Heart left ventricle (tissue), 16 donors: ENCODE results near the gene HCN3. TPM values are rescaled to one million over a fixed set of nuclear protein-coding genes. Genes with fewer than 3 reads are reported as not detected.

Source experiments
- ATAC-seq, 4 donors: fragments of 200-7000 bp; cut with Tn5 transposase; one replicate each; pipeline ENCODE4 v1.9.1; 2020 to 2022; ENCODE audit warnings: moderate library complexity in 4 of 4, mild to moderate bottlenecking in 3 of 4, moderate number of reproducible peaks in 1 of 4
- DNase-seq, 5 donors: peaks; one replicate each; pipeline ENCODE4 v3.0.0-alpha.2; 2020
- H3K27ac ChIP-seq, 12 donors: fragments of 200-600 bp; sonication (generic) in 4 of 12; one replicate each; pipeline versions ENCODE4 v1.5.0 to v1.8.0; 2016 to 2022; ENCODE audit warnings: mild to moderate bottlenecking in 2 of 12
- H3K27me3 ChIP-seq, 9 donors: fragments of 200-600 bp; sonication (generic) in 2 of 9; one replicate each; pipeline versions ENCODE4 v1.5.1 to v1.8.0; 2016 to 2022; ENCODE audit warnings: mild to moderate bottlenecking in 3 of 9
- H3K36me3 ChIP-seq, 9 donors: fragments of 200-600 bp; sonication (generic) in 2 of 9; one replicate each; pipeline versions ENCODE4 v1.5.0 to v1.8.0; 2018 to 2022; ENCODE audit warnings: mild to moderate bottlenecking in 2 of 9
- H3K4me1 ChIP-seq, 12 donors: fragments of 200-600 bp; sonication (generic) in 4 of 12; one replicate each; pipeline versions ENCODE4 v1.5.0 to v1.8.0; 2016 to 2022; ENCODE audit warnings: mild to moderate bottlenecking in 3 of 12
- H3K4me3 ChIP-seq, 12 donors: fragments of 200-600 bp; sonication (generic) in 4 of 12; one replicate each; pipeline versions ENCODE4 v1.5.0 to v1.8.0; 2017 to 2022; ENCODE audit warnings: mild to moderate bottlenecking in 9 of 12, moderate library complexity in 4 of 12
- H3K9me3 ChIP-seq, 12 donors: fragments of 200-600 bp; sonication (generic) in 4 of 12; one replicate each; pipeline versions ENCODE4 v1.5.0 to v1.8.0; 2016 to 2022; ENCODE audit warnings: mild to moderate bottlenecking in 1 of 12
- POLR2A ChIP-seq, 2 donors: fragments of 450-650 bp; IDR thresholded peaks; one replicate each; pipeline ENCODE4 v1.6.1; 2017; ENCODE audit warnings: antibody characterized with exemption in 2 of 2, mild to moderate bottlenecking in 2 of 2, moderate library complexity in 2 of 2
- WGBS, 4 donors: extraction: QIAGEN DNeasy Blood & Tissue Kit in 2 of 4; methylation state at CpG; one replicate each; pipeline versions ENCODE4 v1.1.5 to v1.1.7; 2013 to 2018; 5-methylcytosine and 5-hydroxymethylcytosine counted together
- intact Hi-C, 10 donors: fragments of 100-400 bp; cut with DNase I; formaldehyde crosslinking; loops; one replicate each; pipeline versions ENCODE4 v1.11.1 to v1.14.2; 2022
- polyA plus RNA-seq, 2 donors: library from polyadenylated mRNA; stranded (reverse); fragments of 200-250 nt; gene quantifications; one replicate each; pipeline ENCODE4 v1.2.3, GENCODE V29; 2013
- total RNA-seq, 9 donors: library from RNA; depleted of rRNA in 2 of 9; stranded (reverse); fragments of >200 nt in 2 of 9; fragmentation: NEBNext Ultra II Directional in 3 of 9; extraction: Animal tissue kit (Norgen Biotek cat#: 25700) in 3 of 9; gene quantifications; one replicate each; pipeline versions ENCODE4 v1.1.0 to v1.2.4, GENCODE V29; 2016 to 2023
- TF ChIP-seq, protein P1 (sequence below), 12 donors: fragments of 200-600 bp; sonication (generic) in 4 of 12; IDR thresholded peaks; one replicate each; pipeline versions ENCODE4 v1.5.0 to v1.8.0; 2018 to 2022; ENCODE audit warnings: antibody characterized with exemption in 12 of 12, mild to moderate bottlenecking in 5 of 12
- donor health status: ischemic (EF 13 %, LVEDD 7.1; RV severe dilation, severe dysfunction).
- donor health status: healthy with polysubstance abuse.
- donor health status: DM: no; HTN: yes; CAD: no.
- donor health status: DM: no; HTN: no; CAD: no.
- donor health status: ischemic (EF 25% LVEDD 6.9; RV normal size, moderate dysfunction).
- donor health status: ischemic (EF 25% LVEDD 5.7; RV mildly dilated, moderate dysfunction).
- donor health status: healthy.
- donor health status: DM: yes; HTN: yes; CAD: no.
- donor health status: ischemic (EF 35%, LVEDD 5.7; RV mildly dilated, moderate dysfunction).
- donor health status: nonischemic (EF 11% LVEDD 7.7; RV severe dilation, severe dysfunction).
- donor health status: DM: yes; HTN: yes; CAD: no.
- donor health status: PGD.
- donor health status: ischemic (EF 29% LVEDD 5.4; RV normal size, mild dysfunction).
- donor health status: nonischemic (EF 23%, LVEDD 6.1; RV moderate dilation, normal function).

The HCN3 gene
- total and polyA plus RNA-seq, 11 donors = 0.49 to 1.7 (median 1.2) TPM

DNA sequence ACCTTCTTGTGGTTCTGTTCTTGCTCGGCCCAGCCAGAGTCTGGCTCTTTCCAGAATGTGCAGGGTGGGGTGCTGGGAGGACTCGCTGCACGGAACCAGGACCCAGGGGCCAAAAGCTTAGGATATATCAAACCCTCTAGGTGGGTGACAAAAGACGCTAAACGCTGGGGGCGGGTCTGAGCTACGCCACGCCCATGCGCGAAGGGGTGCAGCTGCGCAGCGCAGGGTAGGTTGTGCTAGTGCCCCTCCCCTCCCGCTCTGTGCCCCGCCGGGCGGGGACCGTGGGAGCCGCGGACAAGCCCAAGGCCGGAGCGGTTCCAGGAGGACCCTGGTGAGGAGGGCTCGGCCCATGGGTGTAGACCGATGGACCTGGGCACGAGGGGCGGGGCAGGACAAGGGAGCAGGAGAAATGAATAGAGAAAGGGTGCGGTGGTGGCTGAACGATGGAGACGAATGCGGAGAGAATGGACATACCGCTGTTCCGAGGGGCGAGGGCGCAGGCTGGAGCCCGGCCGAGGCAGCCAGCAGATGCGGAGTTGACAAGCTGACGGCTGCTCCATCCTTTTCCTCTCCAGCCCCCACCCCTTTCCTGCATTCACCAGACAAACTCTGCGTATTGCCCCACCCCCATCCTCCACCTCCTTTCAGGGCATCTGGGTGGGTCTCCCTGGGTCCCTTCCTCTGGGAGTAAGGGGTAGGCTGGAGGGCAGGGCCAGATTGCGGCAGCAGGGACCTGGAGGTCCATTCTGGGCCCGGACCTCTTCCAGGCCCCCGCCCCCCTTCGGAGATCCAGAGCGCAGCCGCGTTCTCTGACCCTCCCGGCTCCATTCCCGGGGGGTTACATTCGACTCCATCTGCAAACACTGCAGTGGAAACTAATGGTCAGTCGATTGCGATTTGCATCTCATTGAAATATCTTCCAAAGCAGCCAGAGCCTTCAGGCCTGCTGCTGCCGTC, 43.7 kb downstream of the HCN3 start, which contains the start of gene RUSC1:
RUSC1 (plus strand) TSS at position 234 of the 957 bp plus-strand sequence. CDS start 880 bp downstream, outside the sequence.
- H3K36me3 ChIP-seq = peaks cover 0 to 34% (median 15%) of the 10 kb centered on the region in 9 donors
- TF ChIP-seq, protein P1, sequence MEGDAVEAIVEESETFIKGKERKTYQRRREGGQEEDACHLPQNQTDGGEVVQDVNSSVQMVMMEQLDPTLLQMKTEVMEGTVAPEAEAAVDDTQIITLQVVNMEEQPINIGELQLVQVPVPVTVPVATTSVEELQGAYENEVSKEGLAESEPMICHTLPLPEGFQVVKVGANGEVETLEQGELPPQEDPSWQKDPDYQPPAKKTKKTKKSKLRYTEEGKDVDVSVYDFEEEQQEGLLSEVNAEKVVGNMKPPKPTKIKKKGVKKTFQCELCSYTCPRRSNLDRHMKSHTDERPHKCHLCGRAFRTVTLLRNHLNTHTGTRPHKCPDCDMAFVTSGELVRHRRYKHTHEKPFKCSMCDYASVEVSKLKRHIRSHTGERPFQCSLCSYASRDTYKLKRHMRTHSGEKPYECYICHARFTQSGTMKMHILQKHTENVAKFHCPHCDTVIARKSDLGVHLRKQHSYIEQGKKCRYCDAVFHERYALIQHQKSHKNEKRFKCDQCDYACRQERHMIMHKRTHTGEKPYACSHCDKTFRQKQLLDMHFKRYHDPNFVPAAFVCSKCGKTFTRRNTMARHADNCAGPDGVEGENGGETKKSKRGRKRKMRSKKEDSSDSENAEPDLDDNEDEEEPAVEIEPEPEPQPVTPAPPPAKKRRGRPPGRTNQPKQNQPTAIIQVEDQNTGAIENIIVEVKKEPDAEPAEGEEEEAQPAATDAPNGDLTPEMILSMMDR (IDR thresholded peaks at IDR 0.05) = peak in 1 of 12 donors; percentile 19
- peak in 1 of 2 donors; percentile 53 for TF ChIP-seq POLR2A (IDR thresholded peaks at IDR 0.05)
- peak; percentile 86 to 91 (median 88) for DNase-seq
- intact Hi-C loops = loop anchor here in 8 of 10 donors (2.0 to 10.0 kb wide), 7 partner anchors 44 to 271 kb away; partner anchors contain the start of genes HCN3 (in 6 of the 8), ASH1L (in 2 of the 8), MTX1 (in 1 of the 8) and THBS3 (in 1 of the 8)
- no peaks in the 10 kb centered on the region for H3K27me3 ChIP-seq
- ATAC-seq = peak; percentile 39 to 52 (median 46)
- H3K9me3 ChIP-seq = no peaks in the 10 kb centered on the region
- H3K4me1 ChIP-seq = peaks cover 6 to 48% (median 31%) of the 10 kb centered on the region in 12 donors
- peak within 1 kb of the TSS; percentile 32 to 93 (median 78) for H3K4me3 ChIP-seq
- 7 to 18% (median 11%) methylated on average over 41 to 51 of the region's 51 CpGs for WGBS, 4 donors
- H3K27ac ChIP-seq = peak within 1 kb of the TSS; percentile 64 to 99 (median 95)

DNA sequence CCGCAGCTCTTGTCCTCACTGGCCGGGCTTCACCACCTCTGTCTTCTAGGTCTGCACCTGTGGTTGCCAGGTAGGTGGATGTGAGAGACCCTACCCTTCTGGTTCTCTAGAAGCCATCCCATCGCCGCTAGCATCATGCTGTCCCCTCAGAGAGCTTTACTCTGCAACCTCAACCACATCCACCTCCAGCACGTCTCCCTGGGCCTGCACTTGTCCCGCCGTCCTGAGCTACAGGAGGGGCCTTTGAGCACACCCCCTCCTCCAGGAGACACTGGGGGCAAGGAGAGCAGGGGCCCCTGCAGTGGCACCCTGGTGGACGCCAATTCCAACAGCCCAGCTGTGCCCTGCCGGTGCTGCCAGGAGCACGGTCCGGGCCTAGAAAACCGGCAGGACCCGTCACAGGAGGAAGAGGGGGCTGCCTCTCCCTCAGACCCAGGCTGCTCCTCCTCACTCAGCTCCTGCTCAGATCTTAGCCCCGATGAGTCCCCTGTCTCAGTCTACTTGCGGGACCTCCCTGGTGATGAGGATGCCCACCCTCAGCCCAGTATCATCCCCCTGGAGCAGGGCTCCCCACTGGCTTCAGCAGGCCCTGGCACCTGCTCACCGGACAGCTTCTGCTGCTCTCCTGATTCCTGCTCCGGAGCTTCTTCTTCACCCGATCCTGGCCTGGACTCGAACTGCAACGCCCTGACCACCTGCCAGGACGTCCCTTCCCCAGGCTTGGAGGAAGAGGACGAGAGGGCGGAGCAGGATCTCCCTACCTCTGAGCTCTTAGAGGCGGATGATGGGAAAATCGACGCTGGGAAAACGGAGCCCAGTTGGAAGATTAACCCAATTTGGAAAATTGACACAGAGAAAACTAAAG, 44.6 kb downstream of the HCN3 start:
- Histone ChIP-seq H3K36me3 (peaks cover 0 to 33% (median 19%) of the 10 kb centered on the region in 9 donors), H3K27ac (peak overlapping the region; percentile 64 to 99 (median 95)), H3K9me3 (no peaks in the 10 kb centered on the region), H3K27me3 (no peaks in the 10 kb centered on the region), H3K4me1 (peaks cover 6 to 51% (median 31%) of the 10 kb centered on the region in 12 donors), H3K4me3 (peak overlapping the region in 11 of 12 donors; percentile 64 to 93 (median 82))
- WGBS, 4 donors = 44 to 54% (median 49%) methylated on average over 25 to 27 of the region's 27 CpGs
- TF ChIP-seq POLR2A (IDR thresholded peaks at IDR 0.05) = no peak
- TF ChIP-seq, protein P1 (IDR thresholded peaks at IDR 0.05) = no peak
- DNase-seq (peak in 1 of 5 donors; percentile 32), ATAC-seq (no peak)
- intact Hi-C loops = loop anchor here in 9 of 10 donors (2.0 to 10.0 kb wide), 11 partner anchors 13 to 270 kb away; partner anchors contain the start of genes HCN3 (in 7 of the 9), FDPS (in 3 of the 9), ASH1L (in 2 of the 9) and MTX1 (in 1 of the 9)

- no peak for ATAC-seq
- Histone ChIP-seq H3K4me1 (peaks cover 6 to 51% (median 31%) of the 10 kb centered on the region in 12 donors), H3K27ac (peak overlapping the region; percentile 92 to 99 (median 95)), H3K9me3 (no peaks in the 10 kb centered on the region), H3K27me3 (no peaks in the 10 kb centered on the region), H3K36me3 (peaks cover 0 to 36% (median 25%) of the 10 kb centered on the region in 9 donors), H3K4me3 (peak overlapping the region; percentile 49 to 93 (median 80))
- TF ChIP-seq, protein P1 (IDR thresholded peaks at IDR 0.05) = no peak
- TF ChIP-seq POLR2A (IDR thresholded peaks at IDR 0.05) = no peak
- WGBS, 4 donors = 3% methylated on average over 12 to 28 of the region's 28 CpGs
- peak in 3 of 5 donors; percentile 48 to 62 (median 53) for DNase-seq
- intact Hi-C loops = loop anchor here in 9 of 10 donors (2.0 to 10.0 kb wide), 10 partner anchors 14 to 270 kb away; partner anchors contain the start of genes HCN3 (in 7 of the 9), FDPS (in 3 of the 9), ASH1L (in 2 of the 9) and MTX1 (in 1 of the 9)
Measured at GRCh38 chr1:155322571-155322952, 45.3 kb downstream of the HCN3 start.
